GM13977 (cell line): ENCODE measurements around the gene MYO15B.
A peak's percentile ranks its signal among the peaks of the same experiment; 100 is the strongest.

Source experiments
- DNase-seq: peaks from one replicate; pipeline ENCODE4 v3.0.0; 2012; ENCODE audit warnings: low spot score
- in situ Hi-C: fragments of 300-500 bp; cut with MboI; formaldehyde crosslinking; loops from one replicate; pipeline ENCODE4 v1.12.0; 2022; ENCODE audit warnings: low sequenced_read_pairs, low pct_unique_long_range_greater_than_20kb, mixed read lengths, inconsistent platforms; ENCODE audit not compliant: unreplicated experiment
- TF ChIP-seq, protein P1 (sequence below): IDR thresholded peaks from 2 replicates; pipeline ENCODE4 v1.5.1; 2012; ENCODE audit warnings: mild to moderate bottlenecking, control low read depth; ENCODE audit not compliant: insufficient read depth; ENCODE audit errors: extremely low read depth, missing control alignments

Gene MYO15B

GRCh38 chr17:75594499-75595283, 7.1 kb downstream of the MYO15B start:
- in situ Hi-C loops: no loop called here
- TF ChIP-seq, protein P1, sequence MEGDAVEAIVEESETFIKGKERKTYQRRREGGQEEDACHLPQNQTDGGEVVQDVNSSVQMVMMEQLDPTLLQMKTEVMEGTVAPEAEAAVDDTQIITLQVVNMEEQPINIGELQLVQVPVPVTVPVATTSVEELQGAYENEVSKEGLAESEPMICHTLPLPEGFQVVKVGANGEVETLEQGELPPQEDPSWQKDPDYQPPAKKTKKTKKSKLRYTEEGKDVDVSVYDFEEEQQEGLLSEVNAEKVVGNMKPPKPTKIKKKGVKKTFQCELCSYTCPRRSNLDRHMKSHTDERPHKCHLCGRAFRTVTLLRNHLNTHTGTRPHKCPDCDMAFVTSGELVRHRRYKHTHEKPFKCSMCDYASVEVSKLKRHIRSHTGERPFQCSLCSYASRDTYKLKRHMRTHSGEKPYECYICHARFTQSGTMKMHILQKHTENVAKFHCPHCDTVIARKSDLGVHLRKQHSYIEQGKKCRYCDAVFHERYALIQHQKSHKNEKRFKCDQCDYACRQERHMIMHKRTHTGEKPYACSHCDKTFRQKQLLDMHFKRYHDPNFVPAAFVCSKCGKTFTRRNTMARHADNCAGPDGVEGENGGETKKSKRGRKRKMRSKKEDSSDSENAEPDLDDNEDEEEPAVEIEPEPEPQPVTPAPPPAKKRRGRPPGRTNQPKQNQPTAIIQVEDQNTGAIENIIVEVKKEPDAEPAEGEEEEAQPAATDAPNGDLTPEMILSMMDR: no peak
- DNase-seq: no peak

GRCh38 chr17:75595284-75595919, 7.8 kb downstream of the MYO15B start:
- in situ Hi-C loops: no loop called here
- TF ChIP-seq, protein P1: no peak
- DNase-seq: no peak

GRCh38 chr17:75595920-75596313, 8.3 kb downstream of the MYO15B start:
- in situ Hi-C loops: no loop called here
- DNase-seq: no peak
- TF ChIP-seq, protein P1: no peak

DNA sequence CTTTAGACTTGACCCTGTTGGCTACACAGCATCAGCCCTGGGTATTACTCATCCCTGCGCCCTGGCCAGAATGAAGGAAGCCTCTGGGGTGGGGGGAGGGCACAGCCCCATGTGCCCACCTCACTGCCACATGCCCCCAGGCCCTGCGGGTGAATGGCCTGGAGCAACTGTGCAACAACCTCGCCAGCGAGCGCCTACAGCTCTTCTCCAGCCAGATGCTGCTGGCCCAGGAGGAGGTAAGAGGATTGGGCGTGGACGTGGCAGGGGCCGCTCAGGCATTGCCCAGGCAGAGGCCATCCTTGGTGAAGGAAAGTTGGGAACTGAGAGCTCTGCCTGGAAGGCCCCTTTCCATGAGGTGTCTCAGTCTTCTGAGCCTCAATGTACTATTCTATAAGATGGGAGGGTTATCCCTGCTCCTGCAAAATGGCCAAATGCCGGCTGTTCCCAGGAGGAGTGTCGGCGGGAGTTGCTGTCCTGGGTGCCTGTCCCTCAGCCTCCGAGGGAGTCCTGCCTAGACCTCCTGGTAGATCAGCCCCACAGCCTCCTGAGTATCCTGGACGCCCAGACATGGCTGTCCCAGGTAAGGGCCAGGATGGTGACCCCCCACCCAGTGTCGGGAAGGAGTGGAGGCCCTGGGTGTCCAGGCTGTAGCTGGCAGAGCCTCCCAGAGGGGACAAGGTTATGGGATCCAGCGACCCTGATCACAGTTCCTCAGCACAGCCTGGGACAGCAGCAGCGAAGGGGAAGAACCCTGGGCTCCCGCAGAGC, 8.9 kb downstream of the MYO15B start:
- no peak for DNase-seq
- TF ChIP-seq, protein P1: no peak

DNA sequence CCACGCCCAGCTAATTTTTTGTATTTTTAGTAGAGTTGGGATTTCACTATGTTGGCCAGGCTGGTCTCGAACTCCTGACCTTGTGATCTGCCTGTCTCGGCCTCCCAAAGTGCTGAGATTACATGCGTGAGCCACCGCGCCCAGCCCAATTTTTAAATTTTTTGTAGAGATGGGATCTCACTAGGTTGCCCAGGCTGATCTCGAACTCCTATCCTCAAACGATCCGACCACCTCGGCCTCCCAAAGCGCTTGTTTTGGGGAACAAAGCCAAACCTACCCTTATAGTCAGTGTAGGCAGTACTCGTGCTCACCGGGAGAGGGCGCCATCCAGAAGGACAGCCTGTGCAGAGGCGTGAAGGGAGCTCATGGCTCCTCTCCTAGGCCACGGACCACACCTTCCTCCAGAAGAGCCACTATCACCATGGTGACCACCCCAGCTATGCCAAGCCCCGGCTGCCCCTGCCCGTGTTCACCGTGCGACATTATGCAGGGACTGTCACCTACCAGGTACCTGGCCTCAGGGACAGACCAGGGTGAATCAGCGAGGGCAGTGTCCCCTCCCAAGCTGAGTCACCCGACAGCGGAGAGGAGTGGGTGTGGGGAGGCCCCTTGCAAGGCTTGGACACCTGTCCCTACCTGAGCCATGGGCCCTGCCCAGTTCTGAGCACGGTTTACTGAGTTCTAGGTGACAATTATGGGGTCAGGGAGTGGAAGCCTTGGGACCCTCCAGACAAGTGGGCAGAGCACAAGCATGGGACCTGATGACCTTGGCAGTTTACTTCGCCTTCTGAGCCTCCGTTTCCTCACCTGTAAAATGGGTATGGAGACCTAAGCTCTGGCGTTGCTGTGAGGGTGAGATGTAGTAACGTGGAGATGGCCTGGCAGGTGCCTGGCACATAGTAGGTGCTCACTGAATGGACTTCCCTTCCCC, 13.7 kb downstream of the MYO15B start:
- DNase-seq: peak; percentile 82
- in situ Hi-C loops: no loop called here
- TF ChIP-seq, protein P1: peak; percentile 79

More for the DNA sequence above, 8.9 kb downstream of the MYO15B start:
- in situ Hi-C loops: no loop called here
